ENCODE measurements around the gene WDR4. TPM values are rescaled to one million over a fixed set of nuclear protein-coding genes. Genes with fewer than 3 reads are reported as not detected.

The WDR4 gene
- total RNA-seq, 1 experiment from 2014 or later: 35.3 TPM

- CTCF ChIA-PET: no interaction called here
- Histone ChIP-seq H3K36me3 (ENCODE audit: low read depth, low read length) (peaks cover 70% of the 10 kb centered on the region), H2AFZ (ENCODE audit: low read length) (no peak overlapping the region), H3K4me2 (ENCODE audit: low read length) (no peak overlapping the region), H3K27me3 (ENCODE audit: low read length) (no peaks in the 10 kb centered on the region), H3K79me2 (ENCODE audit: low read length) (peaks cover 90% of the 10 kb centered on the region), H3F3A (ENCODE audit: low read length, unreplicated experiment) (no peaks in the 10 kb centered on the region), H3K9me2 (replicated peaks; ENCODE audit: low read length) (no peaks in the 10 kb centered on the region), H3K9ac (ENCODE audit: low read length) (no peak overlapping the region), H3K4me3 (ENCODE audit: low read length) (no peak overlapping the region), H3K27ac (ENCODE audit: low read length) (no peak overlapping the region), H3K4me1 (ENCODE audit: insufficient read depth, low read length) (no peaks in the 10 kb centered on the region), H4K20me1 (ENCODE audit: low read length) (peaks cover 70% of the 10 kb centered on the region), H3K9me3 (ENCODE audit: low read length) (no peaks in the 10 kb centered on the region)
- intact Hi-C loops (cut with micrococcal nuclease): no loop called here
- no TSS peak for BruUV-seq (replicated peaks)
- ATAC-seq (peak; percentile 70), DNase-seq (peak; percentile 61)
- no peak for TF ChIP-seq EZH2phosphoT487 (IDR thresholded peaks at IDR 0.05; ENCODE audit: borderline replicate concordance, low read length)
- TF ChIP-seq, protein P1, sequence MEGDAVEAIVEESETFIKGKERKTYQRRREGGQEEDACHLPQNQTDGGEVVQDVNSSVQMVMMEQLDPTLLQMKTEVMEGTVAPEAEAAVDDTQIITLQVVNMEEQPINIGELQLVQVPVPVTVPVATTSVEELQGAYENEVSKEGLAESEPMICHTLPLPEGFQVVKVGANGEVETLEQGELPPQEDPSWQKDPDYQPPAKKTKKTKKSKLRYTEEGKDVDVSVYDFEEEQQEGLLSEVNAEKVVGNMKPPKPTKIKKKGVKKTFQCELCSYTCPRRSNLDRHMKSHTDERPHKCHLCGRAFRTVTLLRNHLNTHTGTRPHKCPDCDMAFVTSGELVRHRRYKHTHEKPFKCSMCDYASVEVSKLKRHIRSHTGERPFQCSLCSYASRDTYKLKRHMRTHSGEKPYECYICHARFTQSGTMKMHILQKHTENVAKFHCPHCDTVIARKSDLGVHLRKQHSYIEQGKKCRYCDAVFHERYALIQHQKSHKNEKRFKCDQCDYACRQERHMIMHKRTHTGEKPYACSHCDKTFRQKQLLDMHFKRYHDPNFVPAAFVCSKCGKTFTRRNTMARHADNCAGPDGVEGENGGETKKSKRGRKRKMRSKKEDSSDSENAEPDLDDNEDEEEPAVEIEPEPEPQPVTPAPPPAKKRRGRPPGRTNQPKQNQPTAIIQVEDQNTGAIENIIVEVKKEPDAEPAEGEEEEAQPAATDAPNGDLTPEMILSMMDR (conservative IDR thresholded peaks at IDR 0.05; ENCODE audit: low read depth, low read length): peak; percentile 56
- POLR2A ChIA-PET (ENCODE audit: unreplicated experiment): no interaction called here
Observed at GRCh38 chr21:42862774-42863503, 16.4 kb downstream of the WDR4 start.

- no peak overlapping the region for H3K9ac ChIP-seq (ENCODE audit: low read length)
- DNase-seq (no peak), ATAC-seq (no peak)
- peaks cover 71% of the 10 kb centered on the region for H4K20me1 ChIP-seq (ENCODE audit: low read length)
- no peak overlapping the region for H2AFZ ChIP-seq (ENCODE audit: low read length)
- POLR2A ChIA-PET (ENCODE audit: unreplicated experiment): no interaction called here
- CTCF ChIA-PET: interaction anchor here (0.5 to 0.7 kb wide), 2 partner anchors 31 to 956 kb away, joined by 3 to 4 read pairs; partner anchors contain the start of gene NDUFV3
- intact Hi-C loops (cut with micrococcal nuclease): no loop called here
- no peaks in the 10 kb centered on the region for H3K9me2 ChIP-seq (replicated peaks; ENCODE audit: low read length)
- peaks cover 90% of the 10 kb centered on the region for H3K79me2 ChIP-seq (ENCODE audit: low read length)
- H3K36me3 ChIP-seq (ENCODE audit: low read depth, low read length): peaks cover 69% of the 10 kb centered on the region
- H3K4me3 ChIP-seq (ENCODE audit: low read length): no peak overlapping the region
- H3K27ac ChIP-seq (ENCODE audit: low read length): no peak overlapping the region
- H3F3A ChIP-seq (ENCODE audit: low read length, unreplicated experiment): no peaks in the 10 kb centered on the region
- TF ChIP-seq, protein P1 (conservative IDR thresholded peaks at IDR 0.05; ENCODE audit: low read depth, low read length): no peak
- no peak for TF ChIP-seq EZH2phosphoT487 (IDR thresholded peaks at IDR 0.05; ENCODE audit: borderline replicate concordance, low read length)
- TF ChIP-seq EZH2 (IDR thresholded peaks at IDR 0.05; ENCODE audit: low read length, unreplicated experiment): no peak
- no peaks in the 10 kb centered on the region for H3K4me1 ChIP-seq (ENCODE audit: insufficient read depth, low read length)
- no peak overlapping the region for H3K4me2 ChIP-seq (ENCODE audit: low read length)
- H3K9me3 ChIP-seq (ENCODE audit: low read length): no peaks in the 10 kb centered on the region
- H3K27me3 ChIP-seq (ENCODE audit: low read length): no peaks in the 10 kb centered on the region
- no TSS peak for BruUV-seq (replicated peaks)
Observed at GRCh38 chr21:42861848-42862400, 17.4 kb downstream of the WDR4 start.

DNA sequence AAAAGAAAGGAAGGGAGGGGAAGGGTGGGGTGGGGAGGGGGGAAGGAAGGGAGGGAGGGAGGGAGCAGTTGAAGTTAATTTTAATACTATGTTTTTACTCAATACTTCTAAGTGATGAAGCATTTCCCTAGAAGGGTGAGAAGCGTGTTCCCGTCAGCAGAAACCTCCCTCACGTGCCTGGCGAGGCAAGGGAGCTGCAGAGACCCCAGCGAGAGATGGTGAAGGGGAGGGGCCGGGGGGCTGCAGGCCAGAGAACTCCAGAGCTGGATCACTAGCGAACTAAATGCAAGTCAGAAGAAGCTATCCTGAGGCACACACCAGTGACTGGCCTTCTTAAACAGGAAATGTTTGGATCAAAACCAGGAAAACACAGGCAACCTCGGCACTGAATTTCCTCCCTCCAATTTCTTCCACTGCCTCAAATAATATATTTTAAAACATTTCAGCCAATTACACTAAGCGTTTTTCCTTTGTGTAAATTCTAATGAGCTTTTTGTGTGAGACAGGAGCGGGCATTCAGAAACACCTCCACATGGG lies 18.0 kb downstream of the WDR4 start:
- ChIA-PET POLR2A (ENCODE audit: unreplicated experiment) (no interaction called here), CTCF (interaction anchor here (0.7 kb wide), 1 partner anchor 32 kb away, joined by 4 read pairs; the partner anchor contains the start of gene NDUFV3)
- peaks cover 69% of the 10 kb centered on the region for H3K36me3 ChIP-seq (ENCODE audit: low read depth, low read length)

More for the DNA sequence above, 18.0 kb downstream of the WDR4 start:
- Histone ChIP-seq H3F3A (ENCODE audit: low read length, unreplicated experiment) (no peaks in the 10 kb centered on the region), H2AFZ (ENCODE audit: low read length) (no peak overlapping the region), H3K27ac (ENCODE audit: low read length) (no peak overlapping the region), H3K4me1 (ENCODE audit: insufficient read depth, low read length) (no peaks in the 10 kb centered on the region), H3K9me2 (replicated peaks; ENCODE audit: low read length) (no peaks in the 10 kb centered on the region), H3K9ac (ENCODE audit: low read length) (no peak overlapping the region), H4K20me1 (ENCODE audit: low read length) (peaks cover 71% of the 10 kb centered on the region), H3K27me3 (ENCODE audit: low read length) (no peaks in the 10 kb centered on the region), H3K4me3 (ENCODE audit: low read length) (no peak overlapping the region), H3K4me2 (ENCODE audit: low read length) (no peak overlapping the region), H3K79me2 (ENCODE audit: low read length) (peaks cover 88% of the 10 kb centered on the region), H3K9me3 (ENCODE audit: low read length) (no peaks in the 10 kb centered on the region)
- DNase-seq: no peak
- no TSS peak for BruUV-seq (replicated peaks)
- ATAC-seq: no peak
- intact Hi-C loops (cut with micrococcal nuclease): no loop called here
- TF ChIP-seq, protein P1 (conservative IDR thresholded peaks at IDR 0.05; ENCODE audit: low read depth, low read length): no peak
- TF ChIP-seq EZH2phosphoT487 (IDR thresholded peaks at IDR 0.05; ENCODE audit: borderline replicate concordance, low read length): no peak
- TF ChIP-seq EZH2 (IDR thresholded peaks at IDR 0.05; ENCODE audit: low read length, unreplicated experiment): no peak

Measured in PC-3 (cell line).